Osteoblast (primary cell): ENCODE measurements around the gene ZBTB5. TPM values are rescaled to one million over a fixed set of nuclear protein-coding genes. Genes with fewer than 3 reads are reported as not detected.
"Not testable (repeated sequence)": the region's sequence is repeated elsewhere in the genome, so short reads cannot be mapped to it uniquely, and the experiment has no call there.

ENCODE experiments used
- DNase-seq: peaks from one replicate; pipeline ENCODE4 v3.0.0; 2011; ENCODE audit warnings: low spot score, mixed read lengths; ENCODE audit not compliant: insufficient read length; ENCODE audit errors: missing footprints
- H2AFZ ChIP-seq: 2 replicates; pipeline ENCODE4 v1.6.0; 2011; ENCODE audit warnings: mild to moderate bottlenecking, low read length
- H3K27ac ChIP-seq: 2 replicates; pipeline ENCODE4 v1.5.1; 2011; ENCODE audit warnings: mild to moderate bottlenecking, low read depth, low read length, moderate library complexity
- H3K27me3 ChIP-seq: 2 replicates; pipeline ENCODE4 v1.6.0; 2012; ENCODE audit warnings: mild to moderate bottlenecking, control low read depth, inconsistent platforms, low read length, moderate library complexity; ENCODE audit not compliant: insufficient read depth
- H3K36me3 ChIP-seq: 2 replicates; pipeline ENCODE4 v1.5.1; 2011; ENCODE audit warnings: mild to moderate bottlenecking, low read length, control low read depth, moderate library complexity; ENCODE audit not compliant: insufficient read depth
- H3K4me1 ChIP-seq: 2 replicates; pipeline ENCODE4 v1.5.1; 2011; ENCODE audit warnings: mild to moderate bottlenecking, low read length, control low read depth, moderate library complexity; ENCODE audit not compliant: insufficient read depth
- H3K4me2 ChIP-seq: 2 replicates; pipeline ENCODE4 v1.6.0; 2011; ENCODE audit warnings: mild to moderate bottlenecking, low read length; ENCODE audit not compliant: insufficient read depth
- H3K4me3 ChIP-seq: fragments of 200-600 bp; sonication (generic); 3 replicates; pipeline ENCODE4 v1.5.1; 2012; ENCODE audit warnings: mild to moderate bottlenecking, low read length, inconsistent platforms; ENCODE audit not compliant: insufficient read depth
- H3K79me2 ChIP-seq: 2 replicates; pipeline ENCODE4 v1.6.0; 2012; ENCODE audit warnings: mild to moderate bottlenecking, low read length, control low read depth, inconsistent platforms; ENCODE audit not compliant: insufficient read depth
- H3K9me3 ChIP-seq: 2 replicates; pipeline ENCODE4 v1.5.1; 2011; ENCODE audit warnings: low read depth, low read length, control low read depth
- H4K20me1 ChIP-seq: 2 replicates; pipeline ENCODE4 v1.6.0; 2012; ENCODE audit warnings: mild to moderate bottlenecking, low read length, control low read depth; ENCODE audit not compliant: insufficient read depth
- CTCF ChIP-seq: IDR thresholded peaks from 2 replicates; pipeline ENCODE4 v1.5.1; 2011; ENCODE audit warnings: mild to moderate bottlenecking, low read depth, low read length, moderate library complexity; ENCODE audit errors: extremely low read depth
- total RNA-seq: library from RNA; depleted of rRNA; stranded (reverse); fragments of >200 nt; gene quantifications from 2 replicates; pipeline ENCODE4 v1.2.3, GENCODE V29; 2012

Gene ZBTB5, protein sequence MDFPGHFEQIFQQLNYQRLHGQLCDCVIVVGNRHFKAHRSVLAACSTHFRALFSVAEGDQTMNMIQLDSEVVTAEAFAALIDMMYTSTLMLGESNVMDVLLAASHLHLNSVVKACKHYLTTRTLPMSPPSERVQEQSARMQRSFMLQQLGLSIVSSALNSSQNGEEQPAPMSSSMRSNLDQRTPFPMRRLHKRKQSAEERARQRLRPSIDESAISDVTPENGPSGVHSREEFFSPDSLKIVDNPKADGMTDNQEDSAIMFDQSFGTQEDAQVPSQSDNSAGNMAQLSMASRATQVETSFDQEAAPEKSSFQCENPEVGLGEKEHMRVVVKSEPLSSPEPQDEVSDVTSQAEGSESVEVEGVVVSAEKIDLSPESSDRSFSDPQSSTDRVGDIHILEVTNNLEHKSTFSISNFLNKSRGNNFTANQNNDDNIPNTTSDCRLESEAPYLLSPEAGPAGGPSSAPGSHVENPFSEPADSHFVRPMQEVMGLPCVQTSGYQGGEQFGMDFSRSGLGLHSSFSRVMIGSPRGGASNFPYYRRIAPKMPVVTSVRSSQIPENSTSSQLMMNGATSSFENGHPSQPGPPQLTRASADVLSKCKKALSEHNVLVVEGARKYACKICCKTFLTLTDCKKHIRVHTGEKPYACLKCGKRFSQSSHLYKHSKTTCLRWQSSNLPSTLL
- total RNA-seq = 10.9 and 11.6 TPM in 2 replicates

DNA sequence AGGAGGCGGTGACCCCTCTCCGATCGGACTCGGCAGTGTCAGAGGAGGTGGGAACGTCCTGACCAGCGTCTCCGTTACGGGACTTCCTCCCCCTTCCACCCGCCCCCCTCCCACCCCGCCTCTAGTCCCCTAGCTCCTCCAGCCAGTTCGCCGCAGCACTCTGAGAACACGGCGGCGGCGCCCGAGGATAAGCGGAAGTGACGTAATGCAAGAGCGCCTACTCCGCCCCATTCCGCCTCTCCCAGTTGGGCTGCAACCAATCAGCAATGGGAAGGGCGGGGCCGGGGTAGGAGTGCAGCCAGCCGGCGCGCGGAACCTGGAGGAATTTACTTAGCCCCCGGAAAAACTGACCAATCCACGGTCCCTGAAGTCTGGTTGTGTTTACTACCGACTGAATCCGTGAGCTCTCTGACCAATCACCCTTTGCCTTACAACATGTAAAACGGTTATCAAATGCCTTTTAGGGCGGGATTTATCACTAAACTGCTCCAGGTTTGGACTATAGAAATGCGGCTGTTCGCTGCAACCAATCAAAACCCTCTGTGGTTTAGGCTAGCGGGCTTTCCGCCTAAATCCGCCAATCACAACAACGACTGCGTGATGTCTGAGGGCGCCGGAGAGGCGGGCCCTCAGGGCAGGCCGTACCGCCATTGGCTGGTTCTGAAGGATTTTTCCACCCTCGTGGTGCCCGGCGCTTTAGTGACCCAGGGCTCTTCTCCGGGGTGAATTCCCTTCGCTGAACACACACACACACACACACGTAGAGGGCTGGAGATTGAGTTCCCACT lies at the start of gene ZBTB5:
Gene ZBTB5, minus strand, starts transcription at position 202 of the 788 bp plus-strand sequence. CDS start 22,899 bp downstream, outside the sequence.
- Histone ChIP-seq H3K27ac (peak within 1 kb of the TSS; percentile 91), H3K4me3 (peak within 1 kb of the TSS; percentile 100), H3K9me3 (no peaks in the 10 kb centered on the region), H3K79me2 (peaks cover 44% of the 10 kb centered on the region), H4K20me1 (peaks cover 25% of the 10 kb centered on the region), H3K36me3 (no peaks in the 10 kb centered on the region), H3K4me2 (peak within 1 kb of the TSS; percentile 100), H3K4me1 (peaks cover 21% of the 10 kb centered on the region), H2AFZ (peak within 1 kb of the TSS; percentile 96), H3K27me3 (no peaks in the 10 kb centered on the region)
- DNase-seq = peak; percentile 97
- TF ChIP-seq CTCF = no peak

DNA sequence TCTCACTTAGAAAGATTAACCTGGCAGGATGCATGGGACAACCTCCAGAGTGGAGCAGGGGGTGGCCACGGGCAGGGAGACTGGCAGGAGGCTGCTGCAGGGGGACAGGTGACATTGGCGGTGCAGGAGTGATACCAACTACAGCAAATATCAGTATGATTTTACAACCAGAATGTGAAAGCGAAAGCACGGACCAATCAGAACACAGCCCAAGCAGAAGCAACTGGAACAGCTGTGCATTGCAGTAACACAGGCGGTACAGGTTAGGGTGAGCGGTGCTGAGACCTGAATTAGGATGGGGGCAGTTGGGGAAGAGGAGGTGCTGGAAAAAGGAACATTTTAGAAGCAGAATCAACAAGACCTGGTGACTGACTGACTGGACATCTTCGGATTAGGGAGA lies 49.7 kb upstream of the ZBTB5 start:
- no peak for DNase-seq
- no peaks in the 10 kb centered on the region for H3K4me1 ChIP-seq
- no peaks in the 10 kb centered on the region for H4K20me1 ChIP-seq
- no peak overlapping the region for H3K4me3 ChIP-seq
- no peak overlapping the region for H3K4me2 ChIP-seq
- no peak for TF ChIP-seq CTCF
- no peaks in the 10 kb centered on the region for H3K9me3 ChIP-seq
- H3K27me3 ChIP-seq = no peaks in the 10 kb centered on the region
- H3K79me2 ChIP-seq = no peaks in the 10 kb centered on the region
- H2AFZ ChIP-seq = no peak overlapping the region
- peaks cover 5% of the 10 kb centered on the region for H3K36me3 ChIP-seq
- H3K27ac ChIP-seq = no peak overlapping the region

DNA sequence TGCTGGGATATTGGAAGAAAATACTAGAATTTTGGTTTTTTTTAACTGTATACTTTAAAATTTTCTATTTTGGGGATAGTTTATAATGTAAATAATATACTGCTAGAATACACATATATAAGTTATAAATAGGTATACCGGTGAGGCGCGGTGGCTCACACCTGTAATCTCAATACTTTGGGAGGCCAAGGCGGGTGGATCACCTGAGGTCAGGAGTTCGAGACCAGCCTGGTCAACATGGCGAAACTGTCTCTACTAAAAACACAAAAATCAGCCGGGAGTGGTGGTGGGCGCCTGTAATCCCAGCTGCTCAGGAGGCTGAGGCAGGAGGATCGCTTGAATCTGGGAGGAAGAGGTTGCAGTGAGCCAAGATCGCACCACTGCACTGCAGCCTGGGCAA lies 49.2 kb upstream of the ZBTB5 start:
- not testable (repeated sequence) for H3K4me3 ChIP-seq, H3K79me2 ChIP-seq, H3K9me3 ChIP-seq, H3K36me3 ChIP-seq, DNase-seq, H3K27me3 ChIP-seq, H4K20me1 ChIP-seq, H3K27ac ChIP-seq, H2AFZ ChIP-seq, H3K4me1 ChIP-seq, H3K4me2 ChIP-seq

DNA sequence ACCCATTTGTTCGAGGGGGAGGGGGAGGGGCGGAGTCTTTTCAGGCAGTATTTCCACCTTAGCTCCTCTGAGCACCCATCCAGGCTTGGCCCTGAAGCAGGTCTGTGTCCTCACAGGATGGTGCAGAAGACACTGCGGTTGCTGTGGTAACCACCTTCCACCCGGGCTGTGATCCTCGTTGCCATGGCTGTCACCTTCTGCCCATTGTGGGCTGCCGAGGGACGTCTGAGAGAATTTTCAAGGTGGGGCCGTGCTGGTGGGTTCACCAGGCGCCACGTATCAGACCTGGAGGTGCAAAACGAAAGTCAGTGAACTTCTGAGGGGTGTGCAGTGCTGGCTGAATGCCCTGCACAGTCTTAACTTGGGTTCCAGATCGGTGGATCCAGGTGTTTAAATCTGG lies 47.2 kb upstream of the ZBTB5 start:
- Histone ChIP-seq H3K4me1 (no peaks in the 10 kb centered on the region), H3K27ac (no peak overlapping the region), H2AFZ (no peak overlapping the region), H3K9me3 (no peaks in the 10 kb centered on the region), H3K27me3 (no peaks in the 10 kb centered on the region), H4K20me1 (no peaks in the 10 kb centered on the region), H3K4me2 (no peak overlapping the region), H3K36me3 (peaks cover 4% of the 10 kb centered on the region), H3K79me2 (no peaks in the 10 kb centered on the region), H3K4me3 (no peak overlapping the region)
- TF ChIP-seq CTCF = no peak
- no peak for DNase-seq
